Lower leg skin (tissue), 4 donors: ENCODE measurements around the gene DEGS2. TPM values are rescaled to one million over a fixed set of nuclear protein-coding genes. Genes with fewer than 3 reads are reported as not detected.

Source experiments
- DNase-seq, 2 donors: peaks; one replicate each; pipeline ENCODE4 v3.0.0-alpha.2; 2019; ENCODE audit warnings: low spot score in 2 of 2
- H3K4me3 ChIP-seq: fragments of 200-600 bp; sonication (generic); 2 replicates; pipeline ENCODE4 v1.5.1; 2017; ENCODE audit warnings: mild to moderate bottlenecking, low read depth; ENCODE audit not compliant: poor library complexity, severe bottlenecking
- CTCF ChIP-seq, 3 donors: fragments of 450-650 bp; IDR thresholded peaks; one replicate each; pipeline ENCODE4 v1.5.1; 2016; ENCODE audit warnings: antibody characterized with exemption in 3 of 3, mild to moderate bottlenecking in 3 of 3, moderate library complexity in 2 of 3
- POLR2A ChIP-seq, 2 donors: fragments of 450-650 bp; IDR thresholded peaks; one replicate each; pipeline ENCODE4 v1.6.1; 2016 to 2017; ENCODE audit warnings: antibody characterized with exemption in 2 of 2, mild to moderate bottlenecking in 1 of 2, moderate library complexity in 1 of 2
- WGBS, 2 donors: methylation state at CpG; one replicate each; pipeline ENCODE4 v1.1.5; 2018; 5-methylcytosine and 5-hydroxymethylcytosine counted together
- intact Hi-C: fragments of 100-400 bp; cut with DNase I; formaldehyde crosslinking; loops from one replicate; pipeline ENCODE4 v1.15.0; 2023; ENCODE audit warnings: low total_unique reads
- total RNA-seq, 4 donors: library from RNA; depleted of rRNA; stranded (reverse); fragments of >200 nt; gene quantifications; one replicate each; pipeline ENCODE4 v1.1.0, GENCODE V29; 2016

The DEGS2 gene
- total RNA-seq, 4 donors from 2014 or later: 136 to 185 (median 164) TPM

GRCh38 chr14:100111931-100112704 lies 47.3 kb downstream of the DEGS2 start:
- no peak overlapping the region for H3K4me3 ChIP-seq
- DNase-seq: no peak
- intact Hi-C loops: no loop called here
- WGBS, 2 donors: 90 to 92% methylated on average over 11 of the region's 11 CpGs
- TF ChIP-seq POLR2A (IDR thresholded peaks at IDR 0.05) (no peak), CTCF (IDR thresholded peaks at IDR 0.05) (no peak)

- DNase-seq: no peak
- TF ChIP-seq POLR2A (IDR thresholded peaks at IDR 0.05): no peak
- no peak for TF ChIP-seq CTCF (IDR thresholded peaks at IDR 0.05)
- no peak overlapping the region for H3K4me3 ChIP-seq
- intact Hi-C loops: no loop called here
- 76 to 81% methylated on average over 6 of the region's 6 CpGs for WGBS, 2 donors
These were observed 48.6 kb downstream of the DEGS2 start for GRCh38 chr14:100110816-100111215.

GRCh38 chr14:100109594-100109955 lies 49.9 kb downstream of the DEGS2 start:
- no peak for DNase-seq
- TF ChIP-seq CTCF (IDR thresholded peaks at IDR 0.05) (no peak), POLR2A (IDR thresholded peaks at IDR 0.05) (no peak)
- no peak overlapping the region for H3K4me3 ChIP-seq
- 91 to 96% methylated on average over 9 of the region's 9 CpGs for WGBS, 2 donors
- intact Hi-C loops: loop anchor here (5.0 kb wide), 1 partner anchor 132 kb away; no protein-coding TSS in a partner anchor

- intact Hi-C loops: loop anchor here (5.0 kb wide), 1 partner anchor 132 kb away; no protein-coding TSS in a partner anchor
- DNase-seq: no peak
- WGBS, 2 donors: 81 to 89% methylated on average over 10 of the region's 10 CpGs
- TF ChIP-seq CTCF (IDR thresholded peaks at IDR 0.05) (no peak), POLR2A (IDR thresholded peaks at IDR 0.05) (no peak)
- no peak overlapping the region for H3K4me3 ChIP-seq
These were observed 50.4 kb downstream of the DEGS2 start for GRCh38 chr14:100108840-100109593.

GRCh38 chr14:100108042-100108825 lies 51.2 kb downstream of the DEGS2 start:
- no peak overlapping the region for H3K4me3 ChIP-seq
- TF ChIP-seq CTCF (IDR thresholded peaks at IDR 0.05): peak in 1 of 3 donors; percentile 85
- TF ChIP-seq POLR2A (IDR thresholded peaks at IDR 0.05): no peak
- intact Hi-C loops: loop anchor here (5.0 kb wide), 1 partner anchor 131 kb away; no protein-coding TSS in a partner anchor
- WGBS, 2 donors: 29 to 30% methylated on average over 13 of the region's 13 CpGs
- DNase-seq: peak; percentile 69 to 97
